ENCODE measurements around the gene SGCD. TPM values are rescaled to one million over a fixed set of nuclear protein-coding genes. Genes with fewer than 3 reads are reported as not detected.
A peak's percentile ranks its signal among the peaks of the same experiment; 100 is the strongest.

Gene SGCD
- total and polyA plus RNA-seq, 4 donors = 0.79 to 20.9 (median 6.0) TPM

DNA sequence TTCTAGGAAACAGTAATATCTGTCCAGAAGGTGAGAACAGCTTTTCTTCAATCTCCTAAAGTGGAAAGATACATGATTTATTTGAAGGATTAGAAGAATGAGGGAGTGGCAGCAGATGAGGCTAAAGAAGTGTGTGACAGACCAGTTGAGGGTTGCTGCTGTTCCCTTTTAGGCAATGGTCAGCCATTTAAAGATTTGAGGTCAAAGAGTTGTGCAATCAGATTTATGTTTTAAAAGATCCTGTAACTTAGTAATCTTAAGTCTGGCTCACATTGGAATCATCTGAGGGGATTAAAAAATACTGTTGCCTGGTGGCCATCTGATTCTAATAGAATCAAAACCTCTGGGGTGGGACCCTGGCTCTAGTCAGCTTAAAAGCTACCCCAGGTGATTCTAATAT lies 4.3 kb upstream of the SGCD start:
- no peaks in the 10 kb centered on the region for H3K9me3 ChIP-seq (ENCODE audit: control insufficient read depth in 4 of 4, insufficient read depth in 3 of 4, low read length in 3 of 4)
- TF ChIP-seq, protein P1, sequence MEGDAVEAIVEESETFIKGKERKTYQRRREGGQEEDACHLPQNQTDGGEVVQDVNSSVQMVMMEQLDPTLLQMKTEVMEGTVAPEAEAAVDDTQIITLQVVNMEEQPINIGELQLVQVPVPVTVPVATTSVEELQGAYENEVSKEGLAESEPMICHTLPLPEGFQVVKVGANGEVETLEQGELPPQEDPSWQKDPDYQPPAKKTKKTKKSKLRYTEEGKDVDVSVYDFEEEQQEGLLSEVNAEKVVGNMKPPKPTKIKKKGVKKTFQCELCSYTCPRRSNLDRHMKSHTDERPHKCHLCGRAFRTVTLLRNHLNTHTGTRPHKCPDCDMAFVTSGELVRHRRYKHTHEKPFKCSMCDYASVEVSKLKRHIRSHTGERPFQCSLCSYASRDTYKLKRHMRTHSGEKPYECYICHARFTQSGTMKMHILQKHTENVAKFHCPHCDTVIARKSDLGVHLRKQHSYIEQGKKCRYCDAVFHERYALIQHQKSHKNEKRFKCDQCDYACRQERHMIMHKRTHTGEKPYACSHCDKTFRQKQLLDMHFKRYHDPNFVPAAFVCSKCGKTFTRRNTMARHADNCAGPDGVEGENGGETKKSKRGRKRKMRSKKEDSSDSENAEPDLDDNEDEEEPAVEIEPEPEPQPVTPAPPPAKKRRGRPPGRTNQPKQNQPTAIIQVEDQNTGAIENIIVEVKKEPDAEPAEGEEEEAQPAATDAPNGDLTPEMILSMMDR (IDR thresholded peaks at IDR 0.05; ENCODE audit: control extremely low read depth, extremely low read depth) = no peak
- no peak overlapping the region for H3K9ac ChIP-seq (ENCODE audit: insufficient read depth in 1 of 2, low read length in 2 of 2)
- H3K36me3 ChIP-seq (ENCODE audit: control insufficient read depth in 4 of 4, insufficient read depth in 4 of 4, low read length in 4 of 4) = no peaks in the 10 kb centered on the region
- no peak for ATAC-seq (ENCODE audit: insufficient read depth, low FRiP score)
- no peak for DNase-seq
- H3K4me3 ChIP-seq = no peak overlapping the region
- no peak overlapping the region for H3K27ac ChIP-seq (ENCODE audit: low read depth in 1 of 2, low read length in 1 of 2)
- H3K27me3 ChIP-seq (ENCODE audit: control insufficient read depth in 3 of 3, insufficient read depth in 3 of 3, low read length in 2 of 3) = no peaks in the 10 kb centered on the region
- peaks cover 0 to 15% (median 7%) of the 10 kb centered on the region in 5 donors for H3K4me1 ChIP-seq (ENCODE audit: control insufficient read depth in 5 of 5, insufficient read depth in 5 of 5, low read length in 5 of 5)

GRCh38 chr5:156327296-156327695 lies 332 bp downstream of the SGCD start:
- H3K9me3 ChIP-seq (ENCODE audit: control insufficient read depth in 4 of 4, insufficient read depth in 3 of 4, low read length in 3 of 4) = peaks cover 0 to 2% (median 0%) of the 10 kb centered on the region in 4 donors
- peak overlapping the region in 1 of 2 donors; percentile 86 for H3K9ac ChIP-seq (ENCODE audit: insufficient read depth in 1 of 2, low read length in 2 of 2)
- DNase-seq (no peak), ATAC-seq (ENCODE audit: insufficient read depth, low FRiP score) (no peak)
- 45 to 64% methylated on average over 6 of the region's 6 CpGs for WGBS, 2 donors
- H3K36me3 ChIP-seq (ENCODE audit: control insufficient read depth in 4 of 4, insufficient read depth in 4 of 4, low read length in 4 of 4) = peaks cover 0 to 7% (median 2%) of the 10 kb centered on the region in 4 donors
- H3K27me3 ChIP-seq (ENCODE audit: control insufficient read depth in 3 of 3, insufficient read depth in 3 of 3, low read length in 2 of 3) = no peaks in the 10 kb centered on the region
- no peak overlapping the region for H3K4me3 ChIP-seq
- H3K4me1 ChIP-seq (ENCODE audit: control insufficient read depth in 5 of 5, insufficient read depth in 5 of 5, low read length in 5 of 5) = peaks cover 0 to 17% (median 7%) of the 10 kb centered on the region in 5 donors
- TF ChIP-seq, protein P1 (IDR thresholded peaks at IDR 0.05; ENCODE audit: control extremely low read depth, extremely low read depth) = no peak
- peak overlapping the region; percentile 55 to 94 for H3K27ac ChIP-seq (ENCODE audit: low read depth in 1 of 2, low read length in 1 of 2)

DNA sequence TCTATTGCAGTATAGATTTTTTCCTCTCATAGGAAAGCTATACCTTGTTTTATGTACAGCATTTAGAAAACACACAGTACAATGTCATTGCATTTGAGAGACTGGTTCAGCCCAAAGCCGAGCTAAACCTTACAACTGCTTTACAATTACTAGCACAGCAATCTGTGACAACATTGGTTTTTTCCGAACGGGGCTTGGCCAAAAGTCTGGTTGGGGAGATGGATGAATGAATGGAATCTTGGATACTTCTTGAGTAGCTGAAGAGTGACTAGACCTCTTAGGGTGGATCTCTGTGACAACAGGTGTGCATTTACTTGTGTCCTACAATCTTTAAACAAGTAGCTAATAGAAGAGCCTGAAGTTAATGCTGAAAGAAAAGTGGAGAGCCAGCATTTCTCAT lies 1.2 kb downstream of the SGCD start:
- peak in 2 of 3 donors; percentile 44 to 51 for DNase-seq
- no peak overlapping the region for H3K4me3 ChIP-seq

More for the DNA sequence above, 1.2 kb downstream of the SGCD start:
- H3K9me3 ChIP-seq (ENCODE audit: control insufficient read depth in 4 of 4, insufficient read depth in 3 of 4, low read length in 3 of 4) = peaks cover 0 to 2% (median 0%) of the 10 kb centered on the region in 4 donors
- peak overlapping the region in 1 of 2 donors; percentile 80 for H3K27ac ChIP-seq (ENCODE audit: low read depth in 1 of 2, low read length in 1 of 2)
- 78 to 79% methylated on average over 3 of the region's 3 CpGs for WGBS, 2 donors
- H3K9ac ChIP-seq (ENCODE audit: insufficient read depth in 1 of 2, low read length in 2 of 2) = peak overlapping the region in 1 of 2 donors; percentile 86
- H3K36me3 ChIP-seq (ENCODE audit: control insufficient read depth in 4 of 4, insufficient read depth in 4 of 4, low read length in 4 of 4) = peaks cover 0 to 7% (median 2%) of the 10 kb centered on the region in 4 donors
- no peak for ATAC-seq (ENCODE audit: insufficient read depth, low FRiP score)
- H3K27me3 ChIP-seq (ENCODE audit: control insufficient read depth in 3 of 3, insufficient read depth in 3 of 3, low read length in 2 of 3) = no peaks in the 10 kb centered on the region
- TF ChIP-seq, protein P1 (IDR thresholded peaks at IDR 0.05; ENCODE audit: control extremely low read depth, extremely low read depth) = no peak
- H3K4me1 ChIP-seq (ENCODE audit: control insufficient read depth in 5 of 5, insufficient read depth in 5 of 5, low read length in 5 of 5) = peaks cover 0 to 17% (median 7%) of the 10 kb centered on the region in 5 donors
